ENCODE results near the gene MFSD12. TPM values are rescaled to one million over a fixed set of nuclear protein-coding genes. Genes with fewer than 3 reads are reported as not detected.

Gene MFSD12
- 10 to 100 TPM; 31.3 to 34.0 TPM for total RNA-seq

DNA sequence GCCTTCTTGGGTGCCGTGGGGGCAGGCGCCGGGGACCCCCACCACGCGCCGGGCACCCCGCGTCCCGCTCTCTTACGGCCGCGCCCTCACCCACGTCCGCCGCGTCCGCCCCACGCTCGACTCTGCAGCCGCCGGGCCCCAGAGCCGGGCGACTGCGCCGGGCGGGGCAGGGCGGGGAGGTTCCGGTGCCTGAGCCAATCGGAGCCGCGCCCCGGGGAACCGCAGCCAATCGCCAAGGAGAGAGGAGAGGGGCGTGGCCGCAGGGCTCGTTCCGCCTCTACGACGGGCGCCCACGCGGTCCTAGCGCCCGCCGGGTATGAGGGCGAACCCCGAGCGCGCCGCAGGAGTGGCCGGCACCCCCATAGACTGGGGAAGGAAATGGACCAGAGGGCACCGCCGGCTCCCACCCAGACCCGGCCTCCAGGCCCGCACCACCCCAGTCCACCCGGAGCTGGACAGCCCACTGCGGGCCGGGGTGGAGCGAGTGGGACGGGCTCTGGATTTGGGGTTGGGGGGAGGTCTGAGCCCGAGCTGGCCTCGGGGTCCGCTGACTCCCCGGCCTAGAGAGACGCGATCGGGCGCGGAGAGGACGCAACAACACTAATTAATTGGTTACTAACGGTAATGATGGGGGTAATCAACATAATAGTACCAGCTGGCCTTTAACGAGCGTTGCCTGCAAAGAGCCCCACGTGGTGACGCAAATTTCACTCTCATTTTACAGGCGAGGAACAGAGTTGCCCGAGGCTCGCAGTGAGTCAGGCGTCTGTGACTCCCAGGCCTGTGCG lies at the start of gene MFSD12:
MFSD12 (minus strand) TSS at position 126 of the 788 bp plus-strand sequence. CDS start 183 bp downstream, outside the sequence.
- Mint-ChIP-seq H3K36me3 (ENCODE audit: low read depth) (peaks cover 6% of the 10 kb centered on the region), H3K4me1 (ENCODE audit: low read depth) (peaks cover 37% of the 10 kb centered on the region), H3K4me3 (peak within 1 kb of the TSS; percentile 96), H3K27ac (peak within 1 kb of the TSS; percentile 81), H3K9me3 (peaks cover 5% of the 10 kb centered on the region), H3K27me3 (ENCODE audit: low read depth) (no peaks in the 10 kb centered on the region)
- intact Hi-C loops (cut with micrococcal nuclease) = loop anchor here (1.0 to 5.0 kb wide), 5 partner anchors 15 to 430 kb away; partner anchors contain the start of genes APBA3, EEF2, FZR1 and HMG20B
- peak; percentile 94 for DNase-seq
- CTCF ChIA-PET = interaction anchor here (0.6 to 5.1 kb wide), 6 partner anchors 10 to 1119 kb away, joined by 3 to 32 read pairs (median 4); no protein-coding TSS in a partner anchor

DNA sequence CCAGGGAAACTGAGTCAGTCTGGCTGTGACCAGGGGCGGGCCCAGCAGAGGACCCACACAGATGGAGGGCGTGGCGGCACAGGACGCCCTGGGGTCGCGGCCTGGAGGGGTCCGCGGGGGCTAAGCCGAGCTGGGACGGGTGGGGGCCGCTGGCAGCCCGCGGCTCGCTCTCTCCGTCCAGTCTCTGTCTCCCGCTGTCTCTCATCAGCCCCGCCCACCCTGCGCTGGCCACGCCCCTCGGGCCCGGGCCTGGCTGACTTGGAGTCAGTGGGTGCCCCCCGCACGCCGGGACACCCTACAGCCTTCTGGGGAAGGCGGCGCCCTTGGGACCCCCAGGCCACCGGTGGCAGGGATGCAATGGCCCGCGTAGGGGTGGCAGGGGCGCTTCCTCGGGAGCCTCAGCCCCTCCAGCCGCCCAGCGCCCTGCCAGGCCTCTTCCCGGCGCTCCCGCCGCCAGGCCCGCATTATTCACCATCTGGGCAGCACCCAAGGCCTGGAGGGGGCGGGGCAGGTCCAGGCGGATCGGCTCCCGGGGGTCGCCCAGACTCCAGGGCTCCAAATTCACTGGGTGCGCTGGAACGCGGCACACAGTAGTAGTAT lies 49.4 kb upstream of the MFSD12 start, which contains the start of gene TBXA2R:
TBXA2R (minus strand) TSS at position 186 of the 600 bp plus-strand sequence. CDS start 6,241 bp downstream, outside the sequence.
- Mint-ChIP-seq H3K4me3 (peak within 1 kb of the TSS; percentile 23), H3K4me1 (ENCODE audit: low read depth) (peaks cover 10% of the 10 kb centered on the region), H3K36me3 (ENCODE audit: low read depth) (peaks cover under 1% of the 10 kb centered on the region), H3K27me3 (ENCODE audit: low read depth) (no peaks in the 10 kb centered on the region), H3K27ac (no peak within 1 kb of the TSS), H3K9me3 (no peaks in the 10 kb centered on the region)
- DNase-seq = peak; percentile 57
- intact Hi-C loops (cut with micrococcal nuclease) = no loop called here
- CTCF ChIA-PET = no interaction called here

DNA sequence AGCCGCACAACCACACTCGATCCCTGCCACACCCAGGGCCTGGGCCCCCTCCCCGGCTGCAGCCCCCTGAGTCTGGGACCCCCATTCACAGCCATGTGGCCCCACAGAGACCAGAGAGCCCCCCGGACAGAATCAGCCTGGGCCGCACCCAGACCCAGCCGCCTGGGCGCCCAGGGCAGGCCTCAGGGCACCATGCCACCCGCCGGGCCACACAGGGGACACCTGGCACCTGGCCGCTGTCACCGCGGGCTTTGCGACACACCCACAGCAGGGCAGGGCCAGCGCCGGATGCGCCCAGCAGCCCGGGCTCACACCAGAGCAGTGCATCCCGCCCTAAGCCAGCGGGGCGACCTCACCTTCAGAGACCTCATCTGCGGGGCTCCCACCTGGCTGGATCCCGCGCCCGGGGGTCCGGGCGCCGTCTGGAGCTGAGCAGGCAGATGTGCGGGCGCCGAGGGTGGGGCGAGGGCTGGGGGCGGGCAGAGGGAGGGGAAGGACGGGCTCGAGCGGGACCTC lies 48.8 kb upstream of the MFSD12 start:
- peaks cover 10% of the 10 kb centered on the region for H3K4me1 Mint-ChIP-seq (ENCODE audit: low read depth)
- no peak overlapping the region for H3K27ac Mint-ChIP-seq
- H3K4me3 Mint-ChIP-seq = peak overlapping the region; percentile 9
- no peaks in the 10 kb centered on the region for H3K27me3 Mint-ChIP-seq (ENCODE audit: low read depth)
- intact Hi-C loops (cut with micrococcal nuclease) = no loop called here
- H3K9me3 Mint-ChIP-seq = no peaks in the 10 kb centered on the region
- H3K36me3 Mint-ChIP-seq (ENCODE audit: low read depth) = no peaks in the 10 kb centered on the region
- peak; percentile 46 for DNase-seq
- CTCF ChIA-PET = no interaction called here

- H3K4me1 Mint-ChIP-seq (ENCODE audit: low read depth) = peaks cover 10% of the 10 kb centered on the region
- no peaks in the 10 kb centered on the region for H3K36me3 Mint-ChIP-seq (ENCODE audit: low read depth)
- intact Hi-C loops (cut with micrococcal nuclease) = no loop called here
- no peak overlapping the region for H3K27ac Mint-ChIP-seq
- CTCF ChIA-PET = no interaction called here
- DNase-seq = no peak
- H3K27me3 Mint-ChIP-seq (ENCODE audit: low read depth) = no peaks in the 10 kb centered on the region
- H3K9me3 Mint-ChIP-seq = no peaks in the 10 kb centered on the region
- H3K4me3 Mint-ChIP-seq = no peak overlapping the region
Observed at GRCh38 chr19:3605770-3606169, 48.4 kb upstream of the MFSD12 start.

DNA sequence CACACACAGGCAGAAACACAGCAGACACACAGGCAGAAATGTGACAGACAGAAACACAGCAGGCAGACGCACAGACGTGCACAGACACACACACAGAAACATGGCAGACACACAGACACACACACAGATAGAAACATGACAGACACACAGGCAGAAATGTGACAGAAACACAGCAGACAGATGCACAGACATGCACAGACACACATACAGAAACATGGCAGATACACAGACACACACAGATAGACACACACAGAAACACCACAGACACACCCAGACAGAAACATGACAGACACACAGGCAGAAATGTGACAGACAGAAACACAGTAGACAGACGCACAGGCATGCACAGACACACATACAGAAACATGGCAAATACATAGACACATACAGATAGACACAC lies 48.0 kb upstream of the MFSD12 start:
- no peaks in the 10 kb centered on the region for H3K9me3 Mint-ChIP-seq
- intact Hi-C loops (cut with micrococcal nuclease) = no loop called here
- CTCF ChIA-PET = interaction anchor here (0.7 to 1.0 kb wide), 2 partner anchors 19 to 503 kb away, joined by 3 to 4 read pairs; no protein-coding TSS in a partner anchor
- DNase-seq = no peak
- no peaks in the 10 kb centered on the region for H3K27me3 Mint-ChIP-seq (ENCODE audit: low read depth)
- no peaks in the 10 kb centered on the region for H3K36me3 Mint-ChIP-seq (ENCODE audit: low read depth)
- H3K27ac Mint-ChIP-seq = no peak overlapping the region
- peaks cover 10% of the 10 kb centered on the region for H3K4me1 Mint-ChIP-seq (ENCODE audit: low read depth)
- H3K4me3 Mint-ChIP-seq = no peak overlapping the region

GRCh38 chr19:3604987-3605343 lies 47.6 kb upstream of the MFSD12 start:
- no peaks in the 10 kb centered on the region for H3K36me3 Mint-ChIP-seq (ENCODE audit: low read depth)
- no peak overlapping the region for H3K4me3 Mint-ChIP-seq
- no peak overlapping the region for H3K27ac Mint-ChIP-seq
- peak; percentile 34 for DNase-seq
- intact Hi-C loops (cut with micrococcal nuclease) = no loop called here
- no peaks in the 10 kb centered on the region for H3K9me3 Mint-ChIP-seq
- CTCF ChIA-PET = interaction anchor here (0.7 to 1.0 kb wide), 2 partner anchors 19 to 502 kb away, joined by 3 to 4 read pairs; no protein-coding TSS in a partner anchor
- no peaks in the 10 kb centered on the region for H3K27me3 Mint-ChIP-seq (ENCODE audit: low read depth)
- peaks cover 10% of the 10 kb centered on the region for H3K4me1 Mint-ChIP-seq (ENCODE audit: low read depth)

GRCh38 chr19:3604227-3604986 lies 47.0 kb upstream of the MFSD12 start:
- peaks cover 10% of the 10 kb centered on the region for H3K4me1 Mint-ChIP-seq (ENCODE audit: low read depth)
- no peaks in the 10 kb centered on the region for H3K27me3 Mint-ChIP-seq (ENCODE audit: low read depth)
- H3K9me3 Mint-ChIP-seq = no peaks in the 10 kb centered on the region
- no peak for DNase-seq
- no peaks in the 10 kb centered on the region for H3K36me3 Mint-ChIP-seq (ENCODE audit: low read depth)
- intact Hi-C loops (cut with micrococcal nuclease) = no loop called here
- CTCF ChIA-PET = interaction anchor here (0.6 to 1.0 kb wide), 3 partner anchors 18 to 502 kb away, joined by 3 to 4 read pairs (median 3); no protein-coding TSS in a partner anchor
- no peak overlapping the region for H3K4me3 Mint-ChIP-seq
- H3K27ac Mint-ChIP-seq = no peak overlapping the region

DNA sequence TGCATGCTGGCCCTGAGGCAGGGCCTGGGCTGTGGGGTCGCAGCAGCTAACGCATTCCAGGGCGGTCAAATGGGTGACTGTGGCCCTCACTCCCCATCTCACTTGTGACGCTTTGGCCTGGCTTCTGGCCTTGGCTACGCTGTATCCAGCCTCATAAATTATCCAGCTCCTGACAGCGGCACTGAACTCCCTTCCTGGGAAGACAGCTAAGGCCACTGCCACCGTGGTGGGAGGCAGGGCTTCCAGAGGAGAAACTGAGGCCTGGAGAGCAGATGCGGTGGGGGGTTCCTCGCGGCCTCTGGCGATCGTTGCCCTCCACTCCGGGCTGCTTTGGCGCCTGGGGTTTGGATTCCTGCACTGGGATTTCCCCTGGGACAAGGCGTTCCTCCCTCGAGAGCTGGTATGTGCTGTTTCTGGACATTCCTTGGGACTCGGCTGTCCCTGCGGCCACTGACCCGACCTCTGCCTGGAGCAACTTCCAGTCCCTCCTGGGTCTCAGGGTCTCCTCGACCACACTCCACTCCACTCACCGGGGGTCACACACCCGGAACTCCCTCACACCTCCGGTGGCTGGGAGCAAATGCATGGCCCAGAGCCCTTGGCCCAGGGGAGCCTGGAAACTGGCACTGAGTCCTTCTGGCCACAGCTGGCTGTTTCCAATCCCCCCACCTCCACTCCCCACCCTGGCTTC lies 45.9 kb upstream of the MFSD12 start:
- H3K9me3 Mint-ChIP-seq = no peaks in the 10 kb centered on the region
- H3K36me3 Mint-ChIP-seq (ENCODE audit: low read depth) = no peaks in the 10 kb centered on the region
- DNase-seq = no peak
- intact Hi-C loops (cut with micrococcal nuclease) = no loop called here
- no peak overlapping the region for H3K4me3 Mint-ChIP-seq
- peaks cover 9% of the 10 kb centered on the region for H3K4me1 Mint-ChIP-seq (ENCODE audit: low read depth)
- no peaks in the 10 kb centered on the region for H3K27me3 Mint-ChIP-seq (ENCODE audit: low read depth)
- CTCF ChIA-PET = interaction anchor here (1.1 kb wide), 1 partner anchor 89 kb away, joined by 5 read pairs; no protein-coding TSS in a partner anchor
- no peak overlapping the region for H3K27ac Mint-ChIP-seq

- H3K4me1 Mint-ChIP-seq (ENCODE audit: low read depth) = no peaks in the 10 kb centered on the region
- DNase-seq = no peak
- no peaks in the 10 kb centered on the region for H3K36me3 Mint-ChIP-seq (ENCODE audit: low read depth)
- no peaks in the 10 kb centered on the region for H3K9me3 Mint-ChIP-seq
- no peak overlapping the region for H3K27ac Mint-ChIP-seq
- H3K27me3 Mint-ChIP-seq (ENCODE audit: low read depth) = no peaks in the 10 kb centered on the region
- intact Hi-C loops (cut with micrococcal nuclease) = no loop called here
- no peak overlapping the region for H3K4me3 Mint-ChIP-seq
- CTCF ChIA-PET = no interaction called here
Observed at GRCh38 chr19:3601021-3601420, 43.6 kb upstream of the MFSD12 start.

GRCh38 chr19:3599776-3600187 lies 42.4 kb upstream of the MFSD12 start:
- no peaks in the 10 kb centered on the region for H3K4me1 Mint-ChIP-seq (ENCODE audit: low read depth)
- H3K36me3 Mint-ChIP-seq (ENCODE audit: low read depth) = no peaks in the 10 kb centered on the region

DNA sequence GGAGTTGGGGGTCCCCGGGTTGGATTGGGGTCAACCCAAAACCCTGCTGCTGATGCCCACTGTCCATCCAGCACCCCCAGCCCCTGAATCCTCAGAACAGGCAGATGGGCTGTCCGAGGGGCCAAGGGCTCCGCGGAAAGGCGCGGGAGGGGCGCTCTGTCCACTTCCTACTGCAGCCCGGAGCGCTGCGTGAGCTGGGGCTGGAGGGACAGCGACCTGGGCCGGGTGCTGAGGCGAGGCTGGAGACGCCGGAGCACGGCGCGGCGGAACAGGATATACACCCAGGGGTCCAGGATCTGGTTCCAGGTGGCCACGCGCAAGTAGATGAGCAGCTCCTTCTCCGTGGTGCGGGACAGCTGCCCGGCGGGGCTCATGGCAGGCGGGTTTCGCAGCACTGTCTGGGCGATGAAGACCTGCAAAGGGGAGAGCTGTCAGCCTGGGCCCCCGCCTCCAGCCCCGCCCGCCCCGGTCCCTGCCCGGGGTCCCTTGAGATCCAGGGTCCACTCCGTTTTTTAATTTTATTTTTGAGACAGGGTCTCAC lies 38.2 kb upstream of the MFSD12 start:
- CTCF ChIA-PET = interaction anchor here (1.0 kb wide), 1 partner anchor 10 kb away, joined by 4 read pairs; the partner anchor contains the start of gene GIPC3
- intact Hi-C loops (cut with micrococcal nuclease) = no loop called here
- no peak for DNase-seq
- no peaks in the 10 kb centered on the region for H3K36me3 Mint-ChIP-seq (ENCODE audit: low read depth)
- H3K9me3 Mint-ChIP-seq = no peaks in the 10 kb centered on the region
- H3K4me3 Mint-ChIP-seq = no peak overlapping the region
- no peaks in the 10 kb centered on the region for H3K27me3 Mint-ChIP-seq (ENCODE audit: low read depth)
- H3K27ac Mint-ChIP-seq = no peak overlapping the region
- H3K4me1 Mint-ChIP-seq (ENCODE audit: low read depth) = no peaks in the 10 kb centered on the region

More at GRCh38 chr19:3599776-3600187, 42.4 kb upstream of the MFSD12 start:
- no peak for DNase-seq
- no peaks in the 10 kb centered on the region for H3K27me3 Mint-ChIP-seq (ENCODE audit: low read depth)
- no peak overlapping the region for H3K27ac Mint-ChIP-seq
- no peaks in the 10 kb centered on the region for H3K9me3 Mint-ChIP-seq
- no peak overlapping the region for H3K4me3 Mint-ChIP-seq
- CTCF ChIA-PET = no interaction called here
- intact Hi-C loops (cut with micrococcal nuclease) = no loop called here
